Astrocyte of the hippocampus (primary cell): Measurements from ENCODE around the gene FCGR2B.
A peak's percentile ranks its signal among the peaks of the same experiment; 100 is the strongest.
"Not testable (repeated sequence)": the region's sequence is repeated elsewhere in the genome, so short reads cannot be mapped to it uniquely, and the experiment has no call there.

Experiments
- DNase-seq: peaks from one replicate; pipeline ENCODE4 v3.0.0; 2011; ENCODE audit warnings: low read depth, low spot score

The FCGR2B gene

GRCh38 chr1:161662684-161663339 is at the start of gene FCGR2B:
Gene FCGR2B (plus strand): TSS chr1:161663143. CDS start chr1:161663242, 99 bp downstream.
- DNase-seq: not testable (repeated sequence)

- DNase-seq: not testable (repeated sequence)
Measured at GRCh38 chr1:161616417-161616816, 46.5 kb upstream of the FCGR2B start.

DNA sequence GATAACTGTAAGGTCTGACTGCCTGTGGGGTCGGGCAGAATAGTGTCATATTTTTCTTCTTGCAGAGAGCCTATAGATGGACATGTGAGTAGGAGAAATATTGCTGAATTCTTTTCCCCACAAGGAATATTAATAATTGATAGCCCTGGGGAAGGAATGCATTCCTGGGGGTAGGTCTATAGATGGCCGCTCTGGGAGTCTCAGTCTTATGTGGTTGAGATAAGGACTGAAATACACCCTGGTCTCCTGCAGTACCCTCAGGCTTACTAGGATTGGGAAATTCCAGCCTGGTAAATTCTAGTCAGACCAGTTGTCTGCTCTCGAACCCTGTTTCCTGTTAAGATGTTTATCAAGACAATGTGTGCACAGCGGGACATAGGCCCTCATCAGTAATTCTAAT is 44.4 kb upstream of the FCGR2B start:
- not testable (repeated sequence) for DNase-seq

DNA sequence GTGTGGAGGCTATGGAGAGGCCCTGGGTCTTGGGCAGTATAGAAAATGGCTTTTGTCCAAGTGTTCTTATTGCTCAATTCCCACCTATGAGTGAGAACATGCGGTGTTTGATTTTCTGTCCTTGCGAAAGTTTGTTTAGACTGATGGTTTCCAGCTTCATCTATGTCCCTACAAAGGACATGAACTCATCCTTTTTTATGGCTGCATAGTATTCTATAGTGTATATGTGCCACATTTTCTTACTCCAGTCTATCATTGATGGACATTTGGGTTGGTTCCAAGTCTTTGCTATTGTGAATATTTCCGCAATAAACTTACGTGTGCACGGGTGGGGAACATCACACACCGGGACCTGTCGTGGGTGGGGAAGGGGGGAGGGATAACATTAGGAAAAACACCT is 42.5 kb upstream of the FCGR2B start:
- not testable (repeated sequence) for DNase-seq

GRCh38 chr1:161621181-161622000 is 41.6 kb upstream of the FCGR2B start:
- DNase-seq: peak; percentile 85

- DNase-seq: not testable (repeated sequence)
Measured at GRCh38 chr1:161622054-161622453, 40.9 kb upstream of the FCGR2B start.

GRCh38 chr1:161623401-161624051 is 39.4 kb upstream of the FCGR2B start:
- not testable (repeated sequence) for DNase-seq

- DNase-seq: not testable (repeated sequence)
Measured at GRCh38 chr1:161624605-161625004, 38.3 kb upstream of the FCGR2B start.

GRCh38 chr1:161626445-161627146 is 36.3 kb upstream of the FCGR2B start:
- not testable (repeated sequence) for DNase-seq

DNA sequence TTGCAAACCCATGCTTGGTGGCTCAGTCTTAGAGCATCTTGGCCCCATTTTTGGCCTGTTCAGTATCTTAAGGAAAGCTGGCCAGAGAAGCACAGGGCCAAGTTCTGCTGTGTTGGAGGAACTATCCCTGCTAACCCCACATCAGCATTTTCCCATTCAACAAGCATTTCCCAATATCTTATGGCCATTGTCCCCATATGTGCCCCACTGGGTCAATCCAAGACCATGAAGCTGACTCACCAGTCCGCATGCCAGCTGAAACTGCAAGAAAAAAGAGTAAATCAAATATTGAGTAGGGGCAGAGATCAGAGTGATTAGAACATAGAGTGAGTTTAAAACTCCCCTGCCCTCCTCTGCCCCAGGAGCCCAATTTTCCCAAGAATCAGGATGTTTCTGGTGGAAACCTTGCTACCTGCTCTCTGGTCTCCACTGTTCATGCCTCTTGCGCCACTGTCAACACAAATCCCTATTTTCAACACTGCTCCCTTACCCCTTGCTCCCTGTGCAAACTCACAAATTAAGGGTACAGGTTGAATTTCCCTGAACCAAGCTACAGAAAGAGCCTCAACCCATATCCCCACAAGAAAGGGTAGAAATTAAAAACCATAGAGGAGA is 32.7 kb upstream of the FCGR2B start:
- DNase-seq: not testable (repeated sequence)

DNA sequence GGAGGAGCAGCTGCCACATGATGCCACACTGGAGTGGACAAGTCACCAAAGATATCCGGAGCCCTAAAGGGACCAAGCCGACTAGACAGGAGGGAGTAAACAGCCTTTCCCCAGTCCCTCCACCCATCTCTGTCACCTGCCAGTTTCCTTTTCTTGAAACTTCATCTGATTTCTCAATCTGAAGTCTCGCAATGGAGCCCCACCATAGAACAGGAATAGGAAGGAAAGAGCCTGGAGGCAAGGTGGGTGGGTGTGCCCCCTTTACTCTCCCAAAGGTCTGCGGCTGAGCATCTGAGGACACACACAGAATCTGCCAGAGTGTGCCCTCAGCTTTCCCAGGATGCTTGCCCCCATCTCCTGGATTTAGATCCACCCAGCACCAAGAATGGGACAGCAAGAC is 31.9 kb upstream of the FCGR2B start, which contains the start of gene FCGR3B:
Gene FCGR3B, minus strand, starts transcription at position 101 of the 400 bp plus-strand sequence. Its CDS starts 82 bp downstream, at position 19.
- DNase-seq: no peak

- not testable (repeated sequence) for DNase-seq
Measured at GRCh38 chr1:161634993-161635392, 27.9 kb upstream of the FCGR2B start.

DNA sequence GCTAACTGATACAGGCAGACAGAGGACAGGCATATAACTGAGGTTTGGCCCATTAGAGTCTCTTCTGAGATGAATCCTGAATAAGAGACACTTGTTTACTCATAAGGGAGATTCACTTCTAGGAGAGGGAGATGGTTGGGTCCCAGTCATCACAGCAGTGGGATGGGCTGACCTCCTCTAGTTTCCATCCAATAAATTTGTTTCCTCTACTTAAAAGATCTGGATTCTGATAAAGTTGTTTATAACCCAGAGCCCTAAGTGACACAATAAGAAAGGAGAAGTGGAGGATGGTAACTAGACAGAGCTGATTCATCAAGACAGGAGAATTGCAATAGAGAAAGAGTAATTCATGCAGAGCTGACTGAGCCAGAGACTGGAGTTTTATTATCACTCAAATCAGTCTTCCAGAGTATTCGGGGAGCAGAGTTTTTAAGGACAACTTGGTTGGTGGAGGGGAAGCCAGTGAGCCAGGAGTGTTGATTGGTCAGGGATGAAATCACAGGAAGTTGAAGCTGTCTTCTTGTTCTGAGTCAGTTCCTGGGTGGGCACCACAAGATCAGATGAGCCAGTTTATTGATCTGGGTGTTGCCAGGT is 26.7 kb upstream of the FCGR2B start:
- DNase-seq: not testable (repeated sequence)

- not testable (repeated sequence) for DNase-seq
Measured at GRCh38 chr1:161636976-161637375, 26.0 kb upstream of the FCGR2B start.

DNA sequence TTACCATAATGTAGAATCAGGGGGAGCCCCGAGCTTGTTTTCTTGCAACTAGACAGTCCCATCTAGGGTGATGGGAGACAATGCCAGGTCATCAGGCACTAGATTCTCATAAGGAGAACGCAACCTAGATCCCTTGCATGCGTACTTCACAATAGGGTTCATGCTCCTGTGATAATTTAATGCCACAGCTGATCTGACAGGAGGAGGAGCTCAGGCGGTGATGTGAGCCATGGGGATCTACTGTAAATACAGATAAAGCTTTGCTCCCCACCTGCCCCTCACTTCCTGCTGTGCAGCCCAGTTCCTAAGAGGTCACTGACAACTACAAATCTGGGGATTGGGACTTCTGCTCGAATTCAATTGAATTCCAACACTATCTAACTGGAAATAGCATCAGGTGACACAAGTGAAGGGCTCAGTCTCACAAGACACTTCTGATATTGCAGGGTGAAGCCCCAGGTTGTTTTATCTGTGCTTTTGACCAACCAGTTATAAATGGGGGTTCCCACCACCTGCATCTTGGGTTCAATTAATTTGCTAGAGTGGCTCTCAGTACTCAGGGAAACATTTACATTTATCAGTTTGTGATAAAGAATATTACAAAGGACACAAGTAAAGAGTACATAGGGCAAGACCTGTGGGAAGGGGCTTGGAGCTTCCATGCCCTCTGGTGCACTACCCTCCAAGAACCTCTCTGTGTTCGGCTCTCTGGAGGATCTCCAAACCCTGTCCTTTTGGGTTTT is 24.5 kb upstream of the FCGR2B start:
- not testable (repeated sequence) for DNase-seq

GRCh38 chr1:161639203-161639602 is 23.7 kb upstream of the FCGR2B start:
- not testable (repeated sequence) for DNase-seq

DNA sequence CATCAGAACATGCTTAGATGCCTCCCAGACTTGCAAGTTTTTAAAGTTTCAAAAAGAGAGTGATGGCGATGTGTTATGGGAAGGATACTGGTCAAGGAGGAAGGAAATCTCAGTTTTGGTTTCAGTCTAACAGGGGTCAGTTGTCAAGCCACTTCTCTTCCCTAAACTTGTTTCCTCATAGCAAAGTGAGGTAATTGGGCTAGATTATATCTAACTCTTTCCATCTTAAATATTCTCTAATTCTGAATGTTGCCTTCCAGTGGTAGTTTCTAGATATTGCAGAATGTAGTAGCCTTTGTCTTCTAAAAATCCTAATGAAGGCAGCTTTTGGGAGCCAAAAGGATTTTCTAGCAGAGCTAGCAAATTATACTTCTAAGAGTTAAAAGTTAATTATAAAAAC is 20.2 kb upstream of the FCGR2B start:
- DNase-seq: not testable (repeated sequence)

GRCh38 chr1:161643481-161644208 is 19.3 kb upstream of the FCGR2B start:
- DNase-seq: not testable (repeated sequence)

DNA sequence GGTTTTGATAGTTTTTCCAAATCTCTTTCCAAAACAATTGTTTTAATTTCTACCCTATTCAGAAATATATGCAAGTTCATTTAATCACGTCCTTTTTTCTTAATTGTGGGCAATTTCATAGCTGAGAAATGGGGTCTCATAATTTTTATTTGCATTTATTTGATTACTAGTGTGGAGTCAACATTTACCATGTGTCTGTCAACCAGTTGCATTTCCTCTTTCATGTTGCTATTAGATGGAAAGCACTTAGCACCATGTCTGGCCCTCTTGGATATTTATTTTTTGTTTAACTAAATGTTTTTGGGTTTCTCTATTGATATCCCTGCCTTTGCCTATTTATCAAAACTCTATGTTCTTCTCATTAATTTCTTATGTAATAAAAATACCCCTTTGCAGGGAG is 18.1 kb upstream of the FCGR2B start:
- DNase-seq: not testable (repeated sequence)
